Ovary (tissue), 3 donors: ENCODE measurements around the gene DCST1.

Source experiments
- CTCF ChIP-seq, 3 donors: fragments of 450-650 bp in 2 of 3; fragments of 200-600 bp in 1 of 3; IDR thresholded peaks; one replicate each; pipeline versions ENCODE4 v1.5.1 to v1.8.0; 2016 to 2022; ENCODE audit warnings: antibody characterized with exemption in 3 of 3, mild to moderate bottlenecking in 1 of 3
- EP300 ChIP-seq: sonication (generic); formaldehyde crosslinking; IDR thresholded peaks from one replicate; pipeline ENCODE4 v1.6.1; 2017; ENCODE audit warnings: antibody characterized with exemption
- POLR2A ChIP-seq: fragments of 450-650 bp; IDR thresholded peaks from one replicate; pipeline ENCODE4 v1.6.1; 2017; ENCODE audit warnings: antibody characterized with exemption, mild to moderate bottlenecking, moderate library complexity
- donor health status: DM: no; HTN: no; CAD: no.

GRCh38 chr1:155037851-155038441, 4.3 kb downstream of the DCST1 start:
- TF ChIP-seq POLR2A (no peak), CTCF (IDR thresholded peaks at IDR 0.05) (no peak), EP300 (no peak)
